Heart right ventricle (tissue), 16 donors: ENCODE results near the gene ODAD4. TPM values are rescaled to one million over a fixed set of nuclear protein-coding genes. Genes with fewer than 3 reads are reported as not detected.

Experiments used
- ATAC-seq, 8 donors: fragments of 200-7000 bp; cut with Tn5 transposase; one replicate each; pipeline ENCODE4 v1.9.1; 2020; ENCODE audit warnings: mild to moderate bottlenecking in 8 of 8, moderate library complexity in 8 of 8, moderate number of reproducible peaks in 1 of 8
- DNase-seq, 2 donors: peaks; one replicate each; pipeline ENCODE4 v3.0.0-alpha.2; 2020
- H3K27ac ChIP-seq, 10 donors: fragments of 200-600 bp; sonication (generic) in 2 of 10; one replicate each; pipeline versions ENCODE4 v1.5.0 to v1.8.0; 2020 to 2022; ENCODE audit warnings: mild to moderate bottlenecking in 3 of 10
- H3K27me3 ChIP-seq, 7 donors: fragments of 200-600 bp; one replicate each; pipeline ENCODE4 v1.8.0; 2021 to 2022; ENCODE audit warnings: mild to moderate bottlenecking in 2 of 7
- H3K36me3 ChIP-seq, 9 donors: fragments of 200-600 bp; sonication (generic) in 1 of 9; one replicate each; pipeline versions ENCODE4 v1.5.0 to v1.8.0; 2020 to 2022; ENCODE audit warnings: mild to moderate bottlenecking in 2 of 9
- H3K4me1 ChIP-seq, 9 donors: fragments of 200-600 bp; sonication (generic) in 1 of 9; one replicate each; pipeline versions ENCODE4 v1.5.0 to v1.8.0; 2020 to 2022; ENCODE audit warnings: mild to moderate bottlenecking in 4 of 9
- H3K4me3 ChIP-seq, 10 donors: fragments of 200-600 bp; sonication (generic) in 2 of 10; one replicate each; pipeline versions ENCODE4 v1.5.0 to v1.8.0; 2020 to 2022; ENCODE audit warnings: mild to moderate bottlenecking in 7 of 10, moderate library complexity in 2 of 10
- H3K9me3 ChIP-seq, 11 donors: fragments of 200-600 bp in 10 of 11; sonication (generic) in 2 of 11; one replicate each; pipeline versions ENCODE4 v1.5.0 to v1.8.0; 2013 to 2022; ENCODE audit warnings: mild to moderate bottlenecking in 2 of 11, control low read depth in 1 of 11, moderate library complexity in 1 of 11
- WGBS, 2 donors: extraction: QIAGEN DNeasy Blood & Tissue Kit; methylation state at CpG; one replicate each; pipeline ENCODE4 v1.1.7; 2013; ENCODE audit warnings: inconsistent platforms in 1 of 2; 5-methylcytosine and 5-hydroxymethylcytosine counted together
- intact Hi-C, 10 donors: fragments of 100-400 bp; cut with DNase I; formaldehyde crosslinking; loops; one replicate each; pipeline versions ENCODE4 v1.11.1 to v1.14.2; 2022
- polyA plus RNA-seq, 2 donors: library from polyadenylated mRNA; stranded (reverse); fragments of 200-250 nt; gene quantifications; one replicate each; pipeline ENCODE4 v1.2.3, GENCODE V29; 2013
- total RNA-seq, 10 donors: library from RNA; stranded (reverse); fragmentation: NEBNext Ultra II Directional in 3 of 10; extraction: Animal tissue kit (Norgen Biotek cat#: 25700) in 3 of 10; gene quantifications; one replicate each; pipeline versions ENCODE4 v1.2.1 to v1.2.4, GENCODE V29; 2021 to 2023
- TF ChIP-seq, protein P1 (sequence below), 9 donors: fragments of 200-600 bp; sonication (generic) in 2 of 9; IDR thresholded peaks; one replicate each; pipeline versions ENCODE4 v1.5.0 to v1.8.0; 2021 to 2022; ENCODE audit warnings: antibody characterized with exemption in 9 of 9, mild to moderate bottlenecking in 5 of 9, moderate library complexity in 1 of 9
- donor health status: Arrhythmogenic right ventricular cardiomyopathy.
- donor health status: ischemic (EF 13 %, LVEDD 7.1; RV severe dilation, severe dysfunction).
- donor health status: healthy with polysubstance abuse.
- donor health status: DM: no; HTN: yes; CAD: no.
- donor health status: DM: no; HTN: no; CAD: no.
- donor health status: ischemic (EF 25% LVEDD 6.9; RV normal size, moderate dysfunction).
- donor health status: ischemic (EF 25% LVEDD 5.7; RV mildly dilated, moderate dysfunction).
- donor health status: healthy.
- donor health status: DM: yes; HTN: yes; CAD: no.
- donor health status: Ischemic cardiomyopathy.
- donor health status: ischemic (EF 35%, LVEDD 5.7; RV mildly dilated, moderate dysfunction).
- donor health status: nonischemic (EF 11% LVEDD 7.7; RV severe dilation, severe dysfunction).
- donor health status: DM: yes; HTN: yes; CAD: no.
- donor health status: PGD.
- donor health status: ischemic (EF 29% LVEDD 5.4; RV normal size, mild dysfunction).
- donor health status: nonischemic (EF 23%, LVEDD 6.1; RV moderate dilation, normal function).

ODAD4 gene
- total and polyA plus RNA-seq, 12 donors = 0.23 to 1.6 (median 0.69) TPM

DNA sequence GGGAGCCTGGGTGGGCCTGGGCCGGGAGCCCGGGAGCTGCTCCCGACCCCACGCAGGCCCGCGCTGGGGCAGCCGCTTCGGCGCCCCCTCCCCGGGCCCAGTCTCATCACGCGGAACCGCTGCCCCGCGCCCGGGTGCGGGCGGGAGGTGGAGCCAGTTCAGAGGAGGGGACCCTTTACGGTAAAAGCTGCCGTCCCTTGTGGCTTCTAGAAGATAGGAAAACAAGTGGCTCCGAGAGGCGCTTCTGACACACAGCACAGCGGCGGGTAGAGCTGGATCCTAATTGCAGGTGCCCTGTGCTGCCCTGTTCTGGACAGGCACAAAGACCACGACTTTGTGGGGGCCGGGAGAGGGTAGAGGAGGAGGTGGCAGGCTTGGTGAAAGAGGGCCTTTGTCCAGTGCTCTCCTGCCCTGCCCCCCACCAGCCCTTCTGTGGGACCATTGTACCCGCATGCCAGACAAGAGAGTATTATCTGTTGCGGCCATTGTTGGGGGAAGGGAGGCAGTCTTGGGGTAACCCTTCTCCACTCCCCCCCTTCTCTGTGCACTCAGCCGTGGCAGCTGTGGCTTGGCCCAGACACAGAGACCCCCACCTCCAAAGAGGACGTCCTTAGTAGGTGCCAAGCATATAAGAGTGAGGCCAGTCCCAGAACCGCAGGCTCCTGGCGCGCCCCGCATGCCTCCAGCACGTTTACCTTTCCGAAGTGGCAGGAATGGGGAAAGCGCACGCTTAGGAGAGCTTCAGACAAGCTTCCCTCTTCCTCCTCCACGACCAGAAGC is 36.9 kb downstream of the ODAD4 start:
- ATAC-seq (peak in 5 of 8 donors; percentile 3 to 35 (median 7)), DNase-seq (no peak)
- peak overlapping the region; percentile 72 to 93 (median 90) for H3K27ac ChIP-seq
- intact Hi-C loops = loop anchor here in 9 of 10 donors (5.0 to 10.0 kb wide), 9 partner anchors 35 to 557 kb away; partner anchors contain the start of genes DNAJC7 (in 4 of the 9), HAP1 (in 1 of the 9) and NKIRAS2 (in 1 of the 9)
- peak overlapping the region; percentile 69 to 100 (median 92) for H3K4me3 ChIP-seq
- peaks cover 0 to 45% (median 14%) of the 10 kb centered on the region in 9 donors for H3K36me3 ChIP-seq
- H3K27me3 ChIP-seq = no peaks in the 10 kb centered on the region
- no peaks in the 10 kb centered on the region for H3K9me3 ChIP-seq
- peaks cover 8 to 57% (median 39%) of the 10 kb centered on the region in 9 donors for H3K4me1 ChIP-seq
- 21% methylated on average over 39 of the region's 39 CpGs for WGBS, 2 donors
- TF ChIP-seq, protein P1, sequence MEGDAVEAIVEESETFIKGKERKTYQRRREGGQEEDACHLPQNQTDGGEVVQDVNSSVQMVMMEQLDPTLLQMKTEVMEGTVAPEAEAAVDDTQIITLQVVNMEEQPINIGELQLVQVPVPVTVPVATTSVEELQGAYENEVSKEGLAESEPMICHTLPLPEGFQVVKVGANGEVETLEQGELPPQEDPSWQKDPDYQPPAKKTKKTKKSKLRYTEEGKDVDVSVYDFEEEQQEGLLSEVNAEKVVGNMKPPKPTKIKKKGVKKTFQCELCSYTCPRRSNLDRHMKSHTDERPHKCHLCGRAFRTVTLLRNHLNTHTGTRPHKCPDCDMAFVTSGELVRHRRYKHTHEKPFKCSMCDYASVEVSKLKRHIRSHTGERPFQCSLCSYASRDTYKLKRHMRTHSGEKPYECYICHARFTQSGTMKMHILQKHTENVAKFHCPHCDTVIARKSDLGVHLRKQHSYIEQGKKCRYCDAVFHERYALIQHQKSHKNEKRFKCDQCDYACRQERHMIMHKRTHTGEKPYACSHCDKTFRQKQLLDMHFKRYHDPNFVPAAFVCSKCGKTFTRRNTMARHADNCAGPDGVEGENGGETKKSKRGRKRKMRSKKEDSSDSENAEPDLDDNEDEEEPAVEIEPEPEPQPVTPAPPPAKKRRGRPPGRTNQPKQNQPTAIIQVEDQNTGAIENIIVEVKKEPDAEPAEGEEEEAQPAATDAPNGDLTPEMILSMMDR (IDR thresholded peaks at IDR 0.05) = no peak

DNA sequence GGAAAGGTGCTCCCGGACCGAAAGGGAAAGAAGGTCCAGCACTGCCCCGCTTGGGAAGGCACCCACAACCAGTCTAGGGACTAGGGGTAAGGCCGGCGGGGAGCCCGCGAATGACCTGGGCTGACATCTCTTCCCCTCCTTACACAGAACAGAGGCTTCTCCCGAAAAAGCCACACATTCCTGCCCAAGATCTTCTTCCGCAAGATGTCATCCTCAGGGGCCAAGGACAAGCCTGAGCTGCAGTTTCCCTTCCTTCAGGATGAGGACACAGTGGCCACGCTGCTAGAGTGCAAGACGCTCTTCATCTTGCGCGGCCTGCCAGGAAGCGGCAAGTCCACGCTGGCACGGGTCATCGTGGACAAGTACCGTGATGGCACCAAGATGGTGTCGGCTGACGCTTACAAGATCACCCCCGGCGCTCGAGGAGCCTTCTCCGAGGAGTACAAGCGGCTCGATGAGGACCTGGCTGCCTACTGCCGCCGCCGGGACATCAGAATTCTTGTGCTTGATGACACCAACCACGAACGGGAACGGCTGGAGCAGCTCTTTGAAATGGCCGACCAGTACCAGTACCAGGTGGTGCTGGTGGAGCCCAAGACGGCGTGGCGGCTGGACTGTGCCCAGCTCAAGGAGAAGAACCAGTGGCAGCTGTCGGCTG is 37.6 kb downstream of the ODAD4 start:
- intact Hi-C loops = loop anchor here in 9 of 10 donors (5.0 to 10.0 kb wide), 9 partner anchors 34 to 557 kb away; partner anchors contain the start of genes DNAJC7 (in 4 of the 9), HAP1 (in 1 of the 9) and NKIRAS2 (in 1 of the 9)
- Histone ChIP-seq H3K4me3 (peak overlapping the region in 9 of 10 donors; percentile 69 to 100 (median 94)), H3K27ac (peak overlapping the region in 7 of 10 donors; percentile 81 to 93 (median 89)), H3K9me3 (no peaks in the 10 kb centered on the region), H3K4me1 (peaks cover 8 to 59% (median 40%) of the 10 kb centered on the region in 9 donors), H3K27me3 (no peaks in the 10 kb centered on the region), H3K36me3 (peaks cover 0 to 52% (median 14%) of the 10 kb centered on the region in 9 donors)
- DNase-seq = no peak
- peak in 1 of 8 donors; percentile 5 for ATAC-seq
- 90 to 93% methylated on average over 37 of the region's 37 CpGs for WGBS, 2 donors
- TF ChIP-seq, protein P1 (IDR thresholded peaks at IDR 0.05) = no peak

DNA sequence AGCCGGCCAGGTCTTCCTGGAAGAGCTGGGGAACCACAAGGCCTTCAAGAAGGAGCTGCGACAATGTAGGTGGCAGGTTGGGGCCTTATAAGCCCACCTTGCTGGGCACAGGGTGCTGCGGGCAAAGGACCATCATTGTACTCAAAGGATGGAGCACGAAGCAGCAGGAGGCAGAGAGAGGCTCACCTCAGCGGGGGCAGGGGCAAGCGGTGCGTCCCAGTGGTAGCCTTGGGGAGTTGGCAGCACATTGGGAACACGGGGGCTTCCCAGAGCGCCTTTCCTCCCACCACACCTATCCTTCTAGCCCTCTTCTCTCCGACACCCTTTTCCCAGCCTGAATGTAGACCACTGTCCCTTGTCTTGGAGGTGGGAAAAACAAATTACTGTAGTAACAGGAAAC is 38.3 kb downstream of the ODAD4 start:
- Histone ChIP-seq H3K4me3 (no peak overlapping the region), H3K27me3 (no peaks in the 10 kb centered on the region), H3K27ac (no peak overlapping the region), H3K4me1 (peaks cover 13 to 66% (median 45%) of the 10 kb centered on the region in 9 donors), H3K9me3 (no peaks in the 10 kb centered on the region), H3K36me3 (peaks cover 0 to 59% (median 14%) of the 10 kb centered on the region in 9 donors)
- ATAC-seq = no peak
- WGBS, 2 donors = 90 to 92% methylated on average over 10 of the region's 10 CpGs
- no peak for DNase-seq
- intact Hi-C loops = loop anchor here in 9 of 10 donors (5.0 to 10.0 kb wide), 9 partner anchors 34 to 556 kb away; partner anchors contain the start of genes DNAJC7 (in 4 of the 9), HAP1 (in 1 of the 9) and NKIRAS2 (in 1 of the 9)
- TF ChIP-seq, protein P1 (IDR thresholded peaks at IDR 0.05) = no peak

DNA sequence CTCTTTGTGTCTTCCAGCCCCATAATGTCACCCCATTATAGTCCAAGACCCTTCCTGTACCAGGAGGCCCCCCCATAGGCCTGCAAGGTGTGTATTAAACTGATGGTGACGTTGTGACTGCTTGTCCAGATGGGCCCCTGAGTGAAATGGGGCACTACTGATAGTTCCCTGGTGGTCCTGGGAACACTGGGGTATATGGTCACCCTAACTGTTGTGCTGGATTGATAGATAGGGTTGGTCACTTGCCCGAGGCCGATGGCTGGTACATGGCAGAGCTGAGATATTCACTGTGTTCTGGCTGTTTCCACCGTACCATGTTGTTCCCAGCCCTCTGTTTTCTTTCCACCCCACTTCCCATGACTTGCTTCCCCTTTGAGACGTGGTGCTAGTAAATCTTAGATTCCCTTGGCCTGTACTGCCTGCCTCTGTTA is 40.5 kb downstream of the ODAD4 start:
- Histone ChIP-seq H3K36me3 (peaks cover 0 to 81% (median 28%) of the 10 kb centered on the region in 9 donors), H3K9me3 (no peaks in the 10 kb centered on the region), H3K4me3 (no peak overlapping the region), H3K27ac (no peak overlapping the region), H3K27me3 (no peaks in the 10 kb centered on the region), H3K4me1 (peaks cover 7 to 58% (median 37%) of the 10 kb centered on the region in 9 donors)
- DNase-seq (no peak), ATAC-seq (no peak)
- TF ChIP-seq, protein P1 (IDR thresholded peaks at IDR 0.05) = no peak
- intact Hi-C loops = loop anchor here in 1 of 10 donors (5.0 kb wide), 1 partner anchor 46 kb away; the partner anchor contains the start of gene DNAJC7
- 86 to 88% methylated on average over 5 of the region's 5 CpGs for WGBS, 2 donors
